Ecto neural progenitor cell (in vitro differentiated cells): ENCODE data around the gene CDIP1.

Experiments used
- DNase-seq: peaks from one replicate; pipeline ENCODE4 v3.0.0-alpha.2; 2018; ENCODE audit warnings: low spot score

CDIP1 gene

DNA sequence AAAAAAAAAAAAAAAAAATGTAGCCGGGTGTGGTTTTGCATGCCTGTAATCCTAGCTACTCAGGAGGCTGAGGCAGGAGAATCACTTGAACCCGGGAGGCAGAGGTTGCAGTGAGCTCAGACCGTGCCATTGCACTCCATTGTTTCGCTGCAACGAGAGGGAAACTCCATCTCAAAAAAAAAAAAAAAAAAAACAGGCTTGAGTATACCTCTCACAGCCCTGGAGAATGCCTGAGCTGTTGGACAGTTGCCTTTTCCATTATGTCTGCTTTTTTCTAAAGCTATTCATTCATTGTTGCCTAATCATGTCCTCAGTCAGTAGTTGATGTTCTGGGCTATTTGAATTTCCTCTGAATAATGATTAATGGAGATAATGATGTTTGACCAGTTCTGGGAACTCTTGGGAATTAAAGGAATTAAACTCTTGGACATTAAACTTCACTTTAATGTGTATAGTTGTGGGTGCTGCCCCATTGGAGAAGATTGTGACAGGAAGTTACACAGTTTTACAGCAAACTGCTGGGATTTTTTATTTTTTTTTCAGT lies 50.5 kb downstream of the CDIP1 start:
- no peak for DNase-seq

DNA sequence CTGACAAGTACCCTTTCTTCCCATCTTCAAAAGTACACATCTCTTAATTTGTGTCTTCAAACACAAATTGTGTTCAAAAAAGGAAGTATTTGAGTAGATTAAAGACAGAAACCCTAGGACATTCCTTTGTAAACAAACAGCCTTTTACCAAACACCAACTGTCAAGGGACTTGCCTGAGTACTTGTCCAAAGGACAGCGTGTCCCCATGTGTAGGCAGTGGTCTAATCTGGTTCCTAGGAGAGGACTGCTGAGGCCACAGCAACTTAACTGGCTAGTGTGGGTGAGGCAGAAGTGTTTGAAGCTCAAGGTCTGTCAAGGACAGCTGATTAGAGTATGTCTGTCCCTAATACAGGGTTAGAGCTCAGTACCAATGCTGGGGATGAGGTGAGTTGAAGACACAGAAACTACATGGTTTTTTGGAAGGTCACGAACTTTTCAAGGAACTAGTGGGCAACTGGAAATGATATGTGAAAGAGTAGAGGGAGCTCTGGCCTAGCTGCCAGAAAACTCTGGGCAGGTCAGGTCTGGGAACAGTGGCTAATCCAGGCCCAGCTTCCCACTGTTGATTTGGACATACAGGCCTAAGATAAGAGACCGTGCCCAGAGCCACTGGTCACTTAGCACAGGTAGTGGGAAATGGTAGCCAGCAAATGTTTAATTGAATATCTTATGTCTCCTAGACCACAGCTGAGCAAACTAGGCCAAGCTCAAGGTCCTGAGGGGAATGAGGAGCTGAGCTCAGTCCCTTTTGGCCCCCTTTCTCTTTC lies 52.3 kb downstream of the CDIP1 start:
- no peak for DNase-seq

DNA sequence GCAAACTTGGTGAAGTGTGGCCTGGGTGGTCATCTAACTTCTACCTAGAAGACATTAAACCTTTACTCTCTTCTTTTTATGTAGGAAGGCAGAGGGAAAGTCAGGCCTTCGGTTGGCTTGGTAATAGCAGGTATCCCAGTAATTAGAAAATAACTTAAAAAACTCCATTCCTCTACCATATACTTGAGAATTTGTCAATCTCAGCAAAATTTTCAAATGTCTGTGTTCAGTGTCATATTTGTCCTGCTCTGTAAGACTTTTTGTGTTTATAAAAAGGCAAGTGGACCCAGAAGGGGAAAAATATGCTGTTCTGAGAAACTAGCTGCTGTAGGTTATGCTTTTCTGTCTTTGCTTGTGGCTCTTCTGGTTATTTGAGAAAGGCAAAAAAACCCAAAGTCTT lies 56.6 kb downstream of the CDIP1 start:
- no peak for DNase-seq

DNA sequence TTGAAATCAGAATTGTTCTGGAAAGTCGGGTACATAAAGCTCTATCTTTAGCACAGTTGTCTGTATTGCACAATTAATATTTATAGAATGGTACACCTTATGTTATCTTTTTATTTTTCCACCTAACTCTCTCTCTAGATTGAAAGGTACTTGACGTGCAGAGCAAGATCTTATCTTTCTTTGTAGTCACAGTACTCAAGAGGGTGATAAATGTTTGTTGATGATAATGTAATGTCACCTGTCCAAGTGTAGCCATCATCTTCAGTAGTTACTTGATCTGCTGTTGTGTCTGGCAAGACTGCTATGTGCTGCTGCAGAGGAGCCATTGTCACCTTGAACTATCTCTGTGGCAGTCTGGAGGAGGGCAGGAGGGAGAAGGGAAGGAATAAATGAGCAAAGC lies 57.0 kb downstream of the CDIP1 start:
- no peak for DNase-seq

DNA sequence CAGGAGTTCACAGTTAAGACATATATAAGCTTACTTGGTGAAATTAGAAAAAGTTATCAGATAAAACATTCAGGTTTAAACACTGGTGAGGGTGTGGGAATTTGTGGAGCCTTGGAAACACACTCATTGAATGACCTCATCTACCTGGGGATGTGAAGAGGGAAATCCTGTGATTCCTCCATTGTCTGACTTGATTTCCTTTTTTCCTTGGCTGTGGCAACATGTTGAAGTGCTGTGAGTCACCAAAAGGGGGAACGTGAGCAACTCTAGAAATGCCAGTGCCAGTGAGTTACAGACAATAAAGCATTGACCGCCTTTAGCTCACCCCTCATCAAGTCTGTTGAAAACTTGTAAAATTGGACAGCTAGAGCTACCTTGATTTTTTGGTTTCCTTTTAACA lies 60.6 kb downstream of the CDIP1 start:
- no peak for DNase-seq

DNA sequence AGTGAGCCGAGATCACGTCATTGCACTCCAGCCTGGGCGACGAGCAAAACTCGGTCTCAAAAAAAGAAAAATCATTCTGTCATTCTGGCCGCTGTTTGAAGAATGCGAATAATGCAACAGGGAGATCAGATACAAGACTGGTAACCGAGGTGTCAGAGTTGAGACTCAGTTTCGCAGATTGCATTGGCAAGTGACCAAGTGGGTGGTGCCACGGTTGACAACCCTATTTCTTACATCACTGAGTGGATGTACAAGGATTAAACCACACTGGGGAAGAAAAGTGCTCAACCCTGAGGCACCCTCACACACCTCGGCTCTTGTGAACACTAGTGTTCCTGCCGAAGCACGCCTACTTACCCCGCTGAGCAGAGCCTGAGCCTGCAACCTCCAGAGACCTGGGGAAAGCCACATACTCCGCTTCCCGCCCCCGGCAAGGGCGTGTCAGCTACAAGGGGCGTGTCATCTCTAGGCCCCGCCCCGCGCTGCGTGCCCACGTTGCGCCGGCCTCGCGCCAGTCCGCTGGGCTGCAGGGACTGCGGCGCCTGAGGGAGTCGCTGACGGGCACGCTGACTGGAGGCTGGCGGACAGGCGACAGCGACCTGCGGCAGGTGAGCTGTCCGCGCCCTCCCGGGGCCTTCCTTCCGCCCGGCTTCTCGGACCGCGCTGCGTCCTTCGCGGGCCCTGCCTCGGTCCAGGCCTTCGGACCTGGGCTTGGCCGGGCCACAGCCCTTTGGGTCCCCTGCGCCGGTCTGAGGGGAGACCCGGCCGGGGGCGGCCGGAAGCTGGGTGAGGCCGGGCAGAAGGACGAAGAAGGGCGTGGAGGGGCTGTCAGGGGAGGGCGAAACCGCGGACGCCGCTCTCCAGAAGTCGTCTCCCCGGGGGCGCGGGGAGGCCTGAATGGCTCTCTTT lies 62.4 kb downstream of the CDIP1 start, which contains the start of gene HMOX2:
Gene HMOX2, plus strand, starts transcription at position 519 of the 909 bp plus-strand sequence. CDS start 29,127 bp downstream, outside the sequence.
- peak; percentile 94 for DNase-seq

DNA sequence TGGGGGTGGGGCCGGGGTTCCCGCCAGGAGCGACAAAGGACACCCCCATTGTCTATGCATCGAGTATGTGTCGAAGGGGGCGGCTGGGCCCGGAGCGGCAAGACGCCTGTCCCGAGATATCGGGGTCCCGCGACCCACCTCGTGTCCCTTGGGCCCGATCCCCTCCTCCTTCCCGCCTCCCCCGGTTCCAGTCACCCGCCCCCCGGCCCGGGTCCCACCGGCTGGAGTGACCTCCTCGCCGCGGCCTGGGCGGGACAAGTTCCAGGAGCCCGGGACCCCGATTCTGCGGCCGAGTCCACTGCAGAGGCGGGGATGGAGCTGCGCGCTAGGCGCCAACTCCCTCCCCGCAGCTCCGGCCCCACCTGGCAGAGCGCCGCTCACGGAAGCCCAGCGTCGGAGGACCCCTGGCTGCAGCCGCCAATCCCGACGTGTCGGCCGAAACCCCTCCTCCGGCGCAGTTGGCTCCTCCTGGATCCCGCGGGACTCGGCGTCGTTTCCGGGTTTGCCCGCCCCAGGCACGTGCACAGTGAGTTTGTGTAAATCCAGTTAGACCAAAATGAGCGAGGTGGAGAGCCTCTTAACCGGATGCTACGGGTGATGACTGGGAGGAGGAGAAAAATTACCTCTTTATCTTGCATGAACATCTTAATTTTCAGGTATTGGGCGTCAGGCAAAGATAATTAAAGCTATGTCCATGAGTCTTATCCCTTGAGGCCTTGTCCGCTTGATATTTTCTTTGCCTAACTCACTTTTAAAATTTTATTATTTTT lies 64.2 kb downstream of the CDIP1 start, which contains the start of gene NMRAL1:
Gene NMRAL1, minus strand, starts transcription at position 434 of the 770 bp plus-strand sequence. CDS start 493 bp downstream, outside the sequence.
- peak; percentile 87 for DNase-seq

DNA sequence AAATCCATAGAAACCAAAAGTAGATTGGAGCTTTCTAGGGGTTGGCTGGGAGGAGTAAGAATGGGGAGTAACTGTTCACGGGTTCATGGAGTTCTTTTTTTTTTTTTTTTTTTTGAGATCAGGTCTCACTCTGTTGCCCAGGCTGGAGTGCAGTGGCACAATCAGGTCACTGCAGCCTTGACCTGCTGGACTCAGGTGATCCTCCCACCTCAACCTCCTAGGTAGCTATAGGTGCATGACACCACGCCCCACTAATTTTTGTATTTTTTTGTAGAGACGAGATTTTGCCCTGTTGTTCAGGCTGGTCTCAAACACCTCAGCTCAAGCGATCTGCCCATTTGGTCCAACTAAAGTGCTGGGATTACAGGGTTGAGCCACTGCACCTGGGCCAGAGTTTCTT lies 65.7 kb downstream of the CDIP1 start:
- no peak for DNase-seq

DNA sequence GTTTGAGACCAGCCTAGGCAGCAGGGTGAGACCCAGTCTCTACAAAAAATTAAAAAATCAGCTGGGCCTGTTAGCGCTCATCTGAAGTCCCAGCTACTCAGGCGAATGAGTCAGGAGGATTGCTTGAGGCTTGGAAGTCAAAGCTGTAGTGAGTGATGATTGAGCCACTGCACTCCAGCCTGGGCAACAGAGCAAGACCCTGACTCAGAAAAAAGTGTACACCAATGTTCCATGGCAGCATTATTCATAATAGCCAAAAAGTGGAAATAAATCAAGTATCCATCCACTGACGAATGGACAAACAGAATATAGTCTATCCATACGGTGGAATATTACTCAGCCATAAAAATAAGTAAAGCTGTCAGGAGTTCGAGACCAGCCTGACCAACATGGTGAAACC lies 66.7 kb downstream of the CDIP1 start:
- no peak for DNase-seq

DNA sequence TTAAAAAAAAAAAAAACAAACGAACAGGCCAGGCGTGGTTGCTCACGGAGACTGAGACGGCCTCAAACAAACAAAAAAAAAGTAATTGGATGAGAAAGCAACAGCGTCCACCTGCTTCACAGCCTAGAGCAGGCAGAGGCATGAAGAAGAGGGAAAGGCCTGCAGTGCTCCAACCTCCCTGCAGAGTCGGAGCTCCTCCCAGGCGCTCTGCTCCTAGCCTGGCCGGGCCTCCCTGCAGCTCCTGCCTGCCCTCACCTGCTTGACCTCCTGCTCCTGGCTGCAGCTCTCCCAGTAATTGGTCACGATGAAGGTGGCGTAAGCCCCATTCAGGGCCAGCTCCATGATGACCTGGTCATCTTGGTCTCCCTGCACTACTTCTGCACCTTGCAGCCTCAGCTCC lies 69.6 kb downstream of the CDIP1 start:
- DNase-seq, result no peak

DNA sequence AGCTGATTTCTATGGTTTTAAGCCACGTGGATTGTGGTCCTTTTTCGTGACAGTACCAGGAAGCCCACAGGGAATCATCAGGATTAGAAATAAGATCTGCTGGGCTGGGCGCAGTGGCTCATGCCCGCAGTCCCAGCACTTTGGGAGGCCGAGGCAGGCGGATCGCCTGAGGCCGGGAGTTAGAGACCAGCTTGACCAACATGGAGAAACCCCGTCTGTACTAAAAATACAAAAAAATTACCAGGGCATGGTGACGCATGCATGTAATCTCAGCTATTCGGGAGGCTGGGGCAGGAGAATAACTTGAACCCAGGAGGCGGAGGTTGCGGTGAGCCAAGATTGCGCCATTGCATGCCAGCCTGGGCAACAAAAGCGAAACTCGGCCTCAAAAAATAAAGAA lies 70.7 kb downstream of the CDIP1 start:
- no peak for DNase-seq

DNA sequence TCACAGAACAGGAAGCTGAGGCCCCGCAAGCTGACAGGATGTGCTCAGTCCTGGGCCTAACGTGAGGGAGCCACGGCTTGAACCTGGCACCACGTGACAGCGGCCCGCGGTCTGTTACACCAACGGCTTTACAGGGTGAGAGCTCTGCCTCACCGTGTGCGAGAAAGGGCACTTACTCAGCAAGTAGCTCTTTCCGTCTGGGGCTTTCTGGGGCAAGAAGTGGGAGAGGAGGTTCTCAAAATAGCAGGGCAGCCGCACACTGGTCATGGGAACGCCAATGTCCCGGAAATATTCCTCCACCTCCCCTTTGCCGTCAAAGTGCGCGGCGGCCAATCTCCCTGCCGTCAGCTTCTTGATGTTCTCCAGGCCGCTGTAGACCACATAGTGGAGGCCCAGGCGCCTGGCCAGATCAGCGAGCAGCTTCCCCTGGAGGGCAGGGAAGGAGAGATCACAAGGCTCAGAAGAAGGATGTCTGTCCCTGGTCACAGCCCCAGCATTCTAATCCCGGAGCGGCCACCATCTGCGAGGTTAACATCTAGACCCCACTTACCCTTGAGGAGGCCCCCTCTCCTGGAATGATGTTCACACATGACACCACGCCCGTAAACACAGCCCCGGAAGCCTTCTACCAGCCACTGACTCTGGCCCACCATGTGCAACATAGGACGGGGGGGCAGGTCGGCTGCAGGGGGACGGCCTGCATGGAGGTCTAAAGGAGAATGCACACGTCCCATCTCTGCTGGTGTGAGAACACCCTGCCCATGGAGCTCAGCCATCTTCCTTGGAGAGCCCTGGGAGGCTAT lies 72.4 kb downstream of the CDIP1 start:
- no peak for DNase-seq

DNA sequence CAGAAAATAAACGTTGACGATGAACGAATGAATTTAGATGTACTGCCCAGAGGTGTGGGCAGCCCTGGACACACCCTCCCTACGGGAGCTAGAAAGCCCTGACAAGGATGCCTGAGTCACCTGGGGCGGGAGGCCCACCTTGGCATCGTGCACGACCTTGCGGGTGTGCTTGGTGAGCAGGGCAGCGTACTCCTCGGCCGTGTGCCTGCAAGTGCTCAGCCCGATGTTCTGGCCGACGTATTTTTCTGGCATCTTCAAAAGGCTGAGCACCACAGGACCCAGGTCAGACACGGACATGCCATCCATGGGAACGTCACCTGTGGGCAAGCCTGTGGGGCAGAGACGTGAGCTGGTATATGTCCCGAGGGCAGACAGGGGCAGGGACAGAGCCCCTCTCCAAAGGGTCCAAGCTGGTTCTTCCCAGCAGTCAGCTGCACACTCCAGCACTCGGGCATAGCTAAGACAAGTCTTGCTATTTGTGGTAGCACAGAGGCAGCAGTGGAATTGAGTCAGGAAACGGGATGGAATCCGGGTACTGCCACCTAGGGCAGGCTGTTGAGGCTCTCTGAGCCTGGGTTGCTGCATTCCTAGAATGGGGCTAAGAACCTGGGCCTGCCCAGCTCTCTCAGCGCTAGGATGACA lies 74.9 kb downstream of the CDIP1 start:
- no peak for DNase-seq

DNA sequence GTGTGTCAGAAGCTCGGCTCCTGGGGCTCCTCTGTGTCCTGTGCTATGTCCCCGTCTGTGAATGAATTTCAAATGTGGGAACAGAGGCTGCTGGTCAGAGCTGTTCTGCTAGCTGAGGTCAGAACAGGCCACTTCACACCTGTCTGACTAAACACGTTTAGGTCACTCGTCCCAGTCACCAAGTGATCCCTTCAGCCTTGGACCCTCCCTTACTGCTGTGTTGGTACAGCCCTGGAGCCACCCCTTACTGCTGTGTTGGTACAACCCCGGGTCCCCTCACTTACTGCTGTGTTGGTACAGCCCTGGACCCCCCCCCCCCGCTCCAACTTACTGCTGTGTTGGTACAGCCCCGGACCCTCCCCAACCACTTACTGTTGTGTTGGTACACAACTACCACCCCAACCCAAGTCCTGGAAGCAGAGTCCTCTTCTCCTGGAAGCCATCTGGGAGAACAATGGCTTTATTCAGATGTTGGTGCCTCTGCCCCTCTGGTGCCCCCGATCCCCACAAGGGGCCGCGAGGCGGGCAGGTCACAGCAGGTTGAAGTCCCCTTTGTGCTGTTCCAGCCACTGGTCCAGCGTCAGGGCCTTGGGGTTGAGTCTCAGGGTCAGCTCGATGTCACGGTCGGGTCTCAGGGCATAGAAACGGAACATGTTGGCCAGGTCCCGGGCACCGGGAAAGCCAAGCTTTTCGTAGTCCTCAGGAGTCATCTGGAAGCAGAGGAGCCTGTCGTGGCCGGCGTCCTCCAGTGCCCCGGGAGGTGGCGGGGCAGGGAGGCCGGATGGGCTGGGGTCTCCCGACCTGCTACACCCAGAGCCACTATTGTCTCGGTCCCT lies 77.1 kb downstream of the CDIP1 start:
- peak; percentile 69 for DNase-seq

DNA sequence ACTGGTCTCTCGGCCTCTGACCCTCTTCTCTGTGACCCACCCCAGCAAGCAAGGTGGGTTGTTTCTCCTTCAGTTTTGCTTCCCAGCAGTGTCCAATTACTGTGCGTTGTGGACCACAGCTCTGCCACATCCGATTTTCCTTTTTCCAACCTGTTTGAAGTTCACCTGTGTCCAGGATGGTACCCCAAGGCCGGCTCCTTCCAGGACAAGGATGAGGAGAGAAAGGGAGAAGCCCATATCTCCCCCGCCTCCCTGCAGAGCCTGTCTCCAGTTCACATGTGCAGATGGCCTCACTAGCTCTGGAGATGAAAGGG lies 77.7 kb downstream of the CDIP1 start:
- no peak for DNase-seq
